Keratinocyte (primary cell): ENCODE measurements around the gene EXOC4. TPM values are rescaled to one million over a fixed set of nuclear protein-coding genes. Genes with fewer than 3 reads are reported as not detected.

Experiments used
- DNase-seq: peaks from one replicate; pipeline ENCODE4 v3.0.0-alpha.2; 2011; ENCODE audit warnings: low read depth, missing footprints, low spot score
- FAIRE-seq: peaks from 2 replicates; lab custom pipeline; 2011; peaks lifted over from hg19 to GRCh38; lab: Jason Lieb, UNC
- H2AFZ ChIP-seq: 2 replicates; pipeline ENCODE4 v1.6.0; 2012; ENCODE audit warnings: low read length, control low read depth, inconsistent platforms; ENCODE audit not compliant: control insufficient read depth
- H3K27ac ChIP-seq: 2 replicates; pipeline ENCODE4 v1.5.1; 2011; ENCODE audit warnings: low read length; ENCODE audit not compliant: control insufficient read depth, insufficient read depth
- H3K27me3 ChIP-seq: 3 replicates; pipeline ENCODE4 v1.6.0; 2011; ENCODE audit warnings: low read length; ENCODE audit not compliant: control insufficient read depth, insufficient read depth; ENCODE audit errors: extremely low read depth
- H3K36me3 ChIP-seq, 2 experiments: 2 replicates in 1 of 2; 3 replicates in 1 of 2; pipeline ENCODE4 v1.5.1; 2011; ENCODE audit warnings: low read length in 2 of 2, mild to moderate bottlenecking in 1 of 2; ENCODE audit not compliant: control insufficient read depth in 2 of 2, insufficient read depth in 2 of 2; ENCODE audit errors: extremely low read depth in 1 of 2
- H3K4me1 ChIP-seq: 3 replicates; pipeline ENCODE4 v1.5.1; 2011; ENCODE audit warnings: low read length; ENCODE audit not compliant: control insufficient read depth, insufficient read depth; ENCODE audit errors: extremely low read depth
- H3K4me2 ChIP-seq: 3 replicates; pipeline ENCODE4 v1.6.0; 2011; ENCODE audit warnings: low read depth, low read length; ENCODE audit not compliant: control insufficient read depth, insufficient read depth; ENCODE audit errors: extremely low read depth
- H3K4me3 ChIP-seq, 3 experiments: fragments of 200-600 bp in 1 of 3; sonication (generic) in 1 of 3; 2 replicates in 2 of 3; 3 replicates in 1 of 3; pipeline ENCODE4 v1.5.1; 2011 to 2016; ENCODE audit warnings: low read length in 3 of 3, mild to moderate bottlenecking in 3 of 3, control low read depth in 2 of 3, inconsistent platforms in 1 of 3, low read depth in 1 of 3, mixed read lengths in 1 of 3, mixed run types in 1 of 3, moderate library complexity in 1 of 3; ENCODE audit not compliant: control insufficient read depth in 2 of 3, insufficient read depth in 2 of 3; ENCODE audit errors: extremely low read depth in 1 of 3
- H3K79me2 ChIP-seq: 2 replicates; pipeline ENCODE4 v1.6.0; 2012; ENCODE audit warnings: low read length; ENCODE audit not compliant: control insufficient read depth, insufficient read depth
- H3K9ac ChIP-seq: 3 replicates; pipeline ENCODE4 v1.6.0; 2011; ENCODE audit warnings: low read length; ENCODE audit not compliant: control insufficient read depth, insufficient read depth; ENCODE audit errors: extremely low read depth
- H3K9me1 ChIP-seq: 3 replicates; pipeline ENCODE4 v1.6.0; 2011; ENCODE audit warnings: low read length; ENCODE audit not compliant: control insufficient read depth, insufficient read depth; ENCODE audit errors: extremely low read depth
- H3K9me3 ChIP-seq: 2 replicates; pipeline ENCODE4 v1.5.1; 2012; ENCODE audit warnings: low read depth, low read length; ENCODE audit not compliant: control insufficient read depth
- H4K20me1 ChIP-seq: 3 replicates; pipeline ENCODE4 v1.6.0; 2011; ENCODE audit warnings: low read length; ENCODE audit not compliant: control insufficient read depth, insufficient read depth; ENCODE audit errors: extremely low read depth
- EZH2 ChIP-seq: IDR thresholded peaks from one replicate; pipeline ENCODE4 v1.6.1; 2012; ENCODE audit warnings: inconsistent platforms, mild to moderate bottlenecking, low read length, moderate library complexity
- dilution Hi-C: fragments of 300-500 bp; cut with MboI; formaldehyde crosslinking; loops from one replicate; pipeline ENCODE4 v1.7.0; 2020; ENCODE audit warnings: low sequenced_read_pairs; ENCODE audit not compliant: extremely low pct_ligation_motif_present
- polyA plus RNA-seq, 5 experiments: library from polyadenylated mRNA; depleted of rRNA in 3 of 5; stranded (reverse) in 3 of 5; stranded (forward) in 1 of 5; unstranded in 1 of 5; fragments of >200 nt; gene quantifications; 1 replicate in 1 of 5; 2 replicates in 3 of 5; 3 replicates in 1 of 5; pipeline versions ENCODE4 v1.2.1 to v1.2.3, GENCODE V29; 2011 to 2012; ENCODE audit warnings: missing spikeins in 2 of 5, low read depth in 1 of 5, low replicate concordance in 1 of 5
- TF ChIP-seq, protein P1 (sequence below), 3 experiments: IDR thresholded peaks in 1 of 3; conservative IDR thresholded peaks in 1 of 3; optimal IDR thresholded peaks in 1 of 3; 2 replicates in 2 of 3; 3 replicates in 1 of 3; pipeline versions ENCODE3 to v1.5.1; 2011; ENCODE audit warnings: low read length in 3 of 3, mild to moderate bottlenecking in 3 of 3, moderate library complexity in 2 of 3, control low read depth in 1 of 3, inconsistent platforms in 1 of 3; ENCODE audit not compliant: insufficient read depth in 2 of 3; ENCODE audit errors: extremely low read depth in 1 of 3

EXOC4 gene
- polyA plus RNA-seq, 1 donor (not counting 4 experiments of a cell fraction or from before 2014, with no cell fraction given): 52.6 TPM

- Histone ChIP-seq H3K27me3 (no peaks in the 10 kb centered on the region), H3K4me1 (no peaks in the 10 kb centered on the region), H3K27ac (no peak overlapping the region), H3K9me1 (no peaks in the 10 kb centered on the region), H3K36me3 (no peaks in the 10 kb centered on the region), H4K20me1 (no peaks in the 10 kb centered on the region), H3K79me2 (no peaks in the 10 kb centered on the region), H3K9ac (no peak overlapping the region), H3K4me3 (no peak overlapping the region), H3K9me3 (no peaks in the 10 kb centered on the region), H3K4me2 (no peak overlapping the region), H2AFZ (no peak overlapping the region)
- dilution Hi-C loops: no loop called here
- DNase-seq (no peak), FAIRE-seq (no peak)
- TF ChIP-seq, protein P1, sequence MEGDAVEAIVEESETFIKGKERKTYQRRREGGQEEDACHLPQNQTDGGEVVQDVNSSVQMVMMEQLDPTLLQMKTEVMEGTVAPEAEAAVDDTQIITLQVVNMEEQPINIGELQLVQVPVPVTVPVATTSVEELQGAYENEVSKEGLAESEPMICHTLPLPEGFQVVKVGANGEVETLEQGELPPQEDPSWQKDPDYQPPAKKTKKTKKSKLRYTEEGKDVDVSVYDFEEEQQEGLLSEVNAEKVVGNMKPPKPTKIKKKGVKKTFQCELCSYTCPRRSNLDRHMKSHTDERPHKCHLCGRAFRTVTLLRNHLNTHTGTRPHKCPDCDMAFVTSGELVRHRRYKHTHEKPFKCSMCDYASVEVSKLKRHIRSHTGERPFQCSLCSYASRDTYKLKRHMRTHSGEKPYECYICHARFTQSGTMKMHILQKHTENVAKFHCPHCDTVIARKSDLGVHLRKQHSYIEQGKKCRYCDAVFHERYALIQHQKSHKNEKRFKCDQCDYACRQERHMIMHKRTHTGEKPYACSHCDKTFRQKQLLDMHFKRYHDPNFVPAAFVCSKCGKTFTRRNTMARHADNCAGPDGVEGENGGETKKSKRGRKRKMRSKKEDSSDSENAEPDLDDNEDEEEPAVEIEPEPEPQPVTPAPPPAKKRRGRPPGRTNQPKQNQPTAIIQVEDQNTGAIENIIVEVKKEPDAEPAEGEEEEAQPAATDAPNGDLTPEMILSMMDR (optimal IDR thresholded peaks at IDR 0.05 in 1 of 3, IDR thresholded peaks at IDR 0.05 in 1 of 3, conservative IDR thresholded peaks at IDR 0.05 in 1 of 3; ENCODE audit: extremely low read depth in 1 of 3, insufficient read depth in 2 of 3, low read length in 3 of 3): no peak
- TF ChIP-seq EZH2: no peak
Measured at GRCh38 chr7:133511708-133512107, 258.8 kb downstream of the EXOC4 start.

- Histone ChIP-seq H3K27ac (no peak overlapping the region), H3K9me3 (no peaks in the 10 kb centered on the region), H3K27me3 (no peaks in the 10 kb centered on the region), H2AFZ (no peak overlapping the region), H3K9ac (no peak overlapping the region), H4K20me1 (no peaks in the 10 kb centered on the region), H3K4me2 (no peak overlapping the region), H3K79me2 (no peaks in the 10 kb centered on the region), H3K4me3 (no peak overlapping the region), H3K4me1 (no peaks in the 10 kb centered on the region), H3K9me1 (no peaks in the 10 kb centered on the region), H3K36me3 (no peaks in the 10 kb centered on the region)
- dilution Hi-C loops: no loop called here
- FAIRE-seq (no peak), DNase-seq (no peak)
- no peak for TF ChIP-seq EZH2
- TF ChIP-seq, protein P1 (optimal IDR thresholded peaks at IDR 0.05 in 1 of 3, IDR thresholded peaks at IDR 0.05 in 1 of 3, conservative IDR thresholded peaks at IDR 0.05 in 1 of 3; ENCODE audit: extremely low read depth in 1 of 3, insufficient read depth in 2 of 3, low read length in 3 of 3): no peak
Measured at GRCh38 chr7:133512560-133512959, 259.7 kb downstream of the EXOC4 start.
